Cardiac fibroblast (primary cell): ENCODE data around the gene SFXN5.
A peak's percentile ranks its signal among the peaks of the same experiment; 100 is the strongest.
"Not testable (repeated sequence)": the region's sequence is repeated elsewhere in the genome, so short reads cannot be mapped to it uniquely, and the experiment has no call there.

Experiments
- DNase-seq, 2 donors: peaks; one replicate each; pipeline versions ENCODE4 v3.0.0 to v3.0.0-alpha.2; 2010; ENCODE audit warnings: low read depth in 2 of 2
- H3K4me3 ChIP-seq, 2 donors: replicated peaks in 1 of 2; 1 replicate in 1 of 2; 2 replicates in 1 of 2; pipeline ENCODE4 v1.5.1; 2011; ENCODE audit warnings: low read depth in 2 of 2, low read length in 2 of 2, mild to moderate bottlenecking in 2 of 2, moderate library complexity in 1 of 2
- CTCF ChIP-seq: IDR thresholded peaks from one replicate; pipeline ENCODE4 v1.5.1; 2011; ENCODE audit warnings: low read depth, mild to moderate bottlenecking, low read length, inconsistent platforms

SFXN5 gene

GRCh38 chr2:73095910-73096309 is 24.4 kb upstream of the SFXN5 start:
- no peak overlapping the region for H3K4me3 ChIP-seq
- TF ChIP-seq CTCF = no peak
- no peak for DNase-seq

- not testable (repeated sequence) for H3K4me3 ChIP-seq, DNase-seq
Measured at GRCh38 chr2:73093601-73094218, 22.2 kb upstream of the SFXN5 start.

GRCh38 chr2:73092146-73092783 is 20.8 kb upstream of the SFXN5 start:
- H3K4me3 ChIP-seq = no peak overlapping the region
- TF ChIP-seq CTCF = no peak
- DNase-seq = no peak

GRCh38 chr2:73091696-73092095 is 20.2 kb upstream of the SFXN5 start:
- no peak for DNase-seq

GRCh38 chr2:73091164-73091563 is 19.7 kb upstream of the SFXN5 start:
- no peak overlapping the region for H3K4me3 ChIP-seq
- TF ChIP-seq CTCF = no peak
- peak in 1 of 2 donors; percentile 22 for DNase-seq

More at GRCh38 chr2:73091696-73092095, 20.2 kb upstream of the SFXN5 start:
- TF ChIP-seq CTCF = no peak
- H3K4me3 ChIP-seq = no peak overlapping the region

- H3K4me3 ChIP-seq = no peak overlapping the region
- peak; percentile 97 to 99 for DNase-seq
- no peak for TF ChIP-seq CTCF
Measured at GRCh38 chr2:73089270-73090030, 17.9 kb upstream of the SFXN5 start.

GRCh38 chr2:73088703-73089102 is 17.2 kb upstream of the SFXN5 start:
- TF ChIP-seq CTCF = no peak
- no peak overlapping the region for H3K4me3 ChIP-seq
- no peak for DNase-seq
